SK-N-SH (cell line): ENCODE data around the gene MREG. TPM values are rescaled to one million over a fixed set of nuclear protein-coding genes. Genes with fewer than 3 reads are reported as not detected.

Source experiments
- CTCF ChIA-PET: fragments of 300-600, 350-600 bp; formaldehyde crosslinking; extraction: SDS; loops from one replicate; lab custom pipeline; 2021; lab: Yijun Ruan, JAX
- POLR2A ChIA-PET: fragments of 350-600 bp; sonication (Branson Sonifier 250); formaldehyde crosslinking; extraction: SDS; loops from one replicate; lab custom pipeline; 2020; ENCODE audit warnings: antibody characterized with exemption, inconsistent platforms; lab: Yijun Ruan, JAX
- DNase-seq: peaks from one replicate; pipeline ENCODE4 v3.0.0; 2012
- H2AFZ ChIP-seq: fragments of 200-600 bp; sonication (generic); 2 replicates; pipeline ENCODE4 v1.8.1; 2016; ENCODE audit warnings: antibody characterized with exemption, mild to moderate bottlenecking, low read depth
- H3F3A ChIP-seq: fragments of 200-600 bp; sonication (generic); replicated peaks from 2 replicates; pipeline ENCODE3; 2016; ENCODE audit warnings: antibody characterized with exemption, mild to moderate bottlenecking; ENCODE audit not compliant: insufficient read depth
- H3K27ac ChIP-seq, 2 experiments: fragments of 200-500 bp in 1 of 2; fragments of 200-600 bp in 1 of 2; sonication (Bioruptor generic) in 1 of 2; sonication (generic), shearing (Covaris generic) in 1 of 2; 2 replicates each; pipeline versions ENCODE4 v1.5.1 to v1.6.1; 2014 to 2016; ENCODE audit warnings: low read depth in 2 of 2, inconsistent platforms in 1 of 2, low read length in 1 of 2, mild to moderate bottlenecking in 1 of 2, mixed read lengths in 1 of 2
- H3K27me3 ChIP-seq: fragments of 200-600 bp; sonication (generic), shearing (Covaris generic); 2 replicates; pipeline ENCODE4 v1.6.1; 2016; ENCODE audit warnings: mixed run types; ENCODE audit not compliant: insufficient read depth
- H3K36me3 ChIP-seq, 2 experiments: fragments of 200-500 bp in 1 of 2; fragments of 200-600 bp in 1 of 2; sonication (Bioruptor generic) in 1 of 2; sonication (generic) in 1 of 2; replicated peaks in 1 of 2; 2 replicates each; pipeline versions ENCODE3 to v1.5.1; 2014 to 2016; ENCODE audit warnings: low read length in 1 of 2, mild to moderate bottlenecking in 1 of 2; ENCODE audit not compliant: insufficient read depth in 2 of 2, control insufficient read depth in 1 of 2
- H3K4me1 ChIP-seq, 2 experiments: fragments of 200-500 bp in 1 of 2; fragments of 200-600 bp in 1 of 2; sonication (Bioruptor generic) in 1 of 2; sonication (generic), shearing (Covaris generic) in 1 of 2; 2 replicates each; pipeline versions ENCODE4 v1.5.1 to v1.6.1; 2014 to 2016; ENCODE audit warnings: low read depth in 1 of 2, low read length in 1 of 2, mixed run types in 1 of 2; ENCODE audit not compliant: insufficient read depth in 2 of 2, control insufficient read depth in 1 of 2
- H3K4me2 ChIP-seq: fragments of 200-600 bp; sonication (generic), shearing (Covaris generic); 2 replicates; pipeline ENCODE4 v1.6.1; 2017; ENCODE audit warnings: mixed run types
- H3K4me3 ChIP-seq, 2 experiments: fragments of 200-500 bp in 1 of 2; fragments of 200-600 bp in 1 of 2; sonication (Bioruptor generic) in 1 of 2; sonication (generic), shearing (Covaris generic) in 1 of 2; 2 replicates each; pipeline versions ENCODE4 v1.5.1 to v1.8.1; 2014 to 2016; ENCODE audit warnings: low read depth in 2 of 2, inconsistent platforms in 1 of 2, low read length in 1 of 2, mild to moderate bottlenecking in 1 of 2, mixed read lengths in 1 of 2, moderate library complexity in 1 of 2
- H3K79me2 ChIP-seq: fragments of 200-600 bp; sonication (generic); 2 replicates; pipeline ENCODE4 v1.8.1; 2017; ENCODE audit warnings: mild to moderate bottlenecking; ENCODE audit not compliant: insufficient read depth
- H3K9ac ChIP-seq: fragments of 200-600 bp; sonication (generic); 2 replicates; pipeline ENCODE4 v1.6.1; 2017; ENCODE audit warnings: mixed run types
- H3K9me2 ChIP-seq: fragments of 200-600 bp; sonication (generic); 2 replicates; pipeline ENCODE4 v1.6.1; 2017; ENCODE audit warnings: mixed run types
- H3K9me3 ChIP-seq: fragments of 200-600 bp; sonication (generic); 2 replicates; pipeline ENCODE4 v1.6.1; 2017; ENCODE audit warnings: mixed run types, mild to moderate bottlenecking, moderate library complexity
- H4K20me1 ChIP-seq: fragments of 200-600 bp; sonication (generic); 2 replicates; pipeline ENCODE4 v1.6.1; 2017; ENCODE audit warnings: mild to moderate bottlenecking, mixed run types; ENCODE audit not compliant: insufficient read depth
- CHD2 ChIP-seq: fragments of 150-350 bp; IDR thresholded peaks from 2 replicates; pipeline ENCODE4 v1.6.1; 2018; ENCODE audit warnings: low read length; ENCODE audit not compliant: partially characterized antibody
- ELF1 ChIP-seq: IDR thresholded peaks from 2 replicates; pipeline ENCODE4 v1.4.0; 2012
- FOSL2 ChIP-seq: IDR thresholded peaks from 2 replicates; pipeline ENCODE4 v1.4.0; 2012; ENCODE audit warnings: low read depth, mild to moderate bottlenecking, moderate library complexity, borderline replicate concordance
- FOXM1 ChIP-seq: IDR thresholded peaks from 2 replicates; pipeline ENCODE4 v1.4.0; 2012; ENCODE audit warnings: low read depth, mild to moderate bottlenecking
- GATA2 ChIP-seq: sonication (generic); formaldehyde crosslinking; IDR thresholded peaks from 2 replicates; pipeline ENCODE4 v1.5.0; 2020; ENCODE audit warnings: mild to moderate bottlenecking, missing genetic modification reagents
- JUND ChIP-seq: IDR thresholded peaks from 2 replicates; pipeline ENCODE4 v1.4.0; 2012
- MXI1 ChIP-seq: IDR thresholded peaks from 2 replicates; pipeline ENCODE4 v1.6.1; 2012; ENCODE audit warnings: mild to moderate bottlenecking, low read depth, low read length, improper control_type of control experiment
- NFIC ChIP-seq: IDR thresholded peaks from 2 replicates; pipeline ENCODE4 v1.4.0; 2012; ENCODE audit warnings: borderline replicate concordance
- NRF1 ChIP-seq: IDR thresholded peaks from 2 replicates; pipeline ENCODE4 v1.6.1; 2012; ENCODE audit warnings: low read depth, mild to moderate bottlenecking, low read length
- POLR2AphosphoS5 ChIP-seq: IDR thresholded peaks from 2 replicates; pipeline ENCODE4 v1.6.1; 2012; ENCODE audit warnings: low read depth, low read length
- RCOR1 ChIP-seq: fragments of 150-350 bp; IDR thresholded peaks from 2 replicates; pipeline ENCODE4 v1.6.1; 2017; ENCODE audit warnings: antibody characterized with exemption, low read length
- TCF12 ChIP-seq: IDR thresholded peaks from 2 replicates; pipeline ENCODE4 v1.4.0; 2012
- YY1 ChIP-seq: IDR thresholded peaks from 2 replicates; pipeline ENCODE4 v1.4.0; 2012; ENCODE audit warnings: low read depth, mild to moderate bottlenecking
- WGBS: methylation state at CpG from one replicate; pipeline ENCODE4 v1.1.6; 2017; ENCODE audit warnings: low lambda C conversion rate; 5-methylcytosine and 5-hydroxymethylcytosine counted together
- polyA plus RNA-seq, 3 experiments: library from polyadenylated mRNA; depleted of rRNA; stranded (reverse); fragments of >200 nt; gene quantifications; 2 replicates each; pipeline ENCODE4 v1.2.3, GENCODE V29; 2012
- TF ChIP-seq, protein P1 (sequence below): IDR thresholded peaks from 2 replicates; pipeline ENCODE4 v1.6.1; 2012; ENCODE audit warnings: mild to moderate bottlenecking, low read depth, low read length, moderate library complexity
- TF ChIP-seq, protein P2 (sequence below): IDR thresholded peaks from 2 replicates; pipeline ENCODE4 v1.4.0; 2012; ENCODE audit warnings: low read depth
- TF ChIP-seq, protein P3 (sequence below): IDR thresholded peaks from 2 replicates; pipeline ENCODE4; 2012
- TF ChIP-seq, protein P4 (sequence below): IDR thresholded peaks from 2 replicates; pipeline ENCODE4 v1.4.0; 2012; ENCODE audit warnings: low read depth, borderline replicate concordance

Gene MREG
- polyA plus RNA-seq, 1 of the 3 experiments (the other 2 are of a cell fraction): 2.5 TPM

DNA sequence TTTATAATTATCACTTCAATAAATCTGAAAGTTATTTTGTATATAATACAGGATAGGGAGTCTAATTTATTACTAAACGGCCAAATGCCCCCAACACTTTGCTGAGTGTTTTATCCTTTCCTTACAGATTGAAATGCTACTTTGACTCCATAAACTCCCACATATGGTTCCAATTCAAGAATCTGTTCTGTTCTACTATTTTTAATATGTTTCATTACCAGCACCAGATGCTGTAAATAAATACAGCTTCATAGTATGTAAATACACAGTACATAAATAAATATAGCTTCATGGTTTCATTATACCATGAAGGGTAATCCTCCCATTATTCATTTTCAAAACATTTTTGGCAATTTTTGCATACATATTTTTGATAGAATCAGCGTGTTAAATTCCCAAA is 34.0 kb upstream of the MREG start:
- ChIA-PET POLR2A (no interaction called here), CTCF (interaction anchor here (0.6 to 1.6 kb wide), 2 partner anchors 14 to 22 kb away, joined by 3 to 4 read pairs; no protein-coding TSS in a partner anchor)
- TF ChIP-seq POLR2AphosphoS5: no peak
- no peak for TF ChIP-seq ELF1
- TF ChIP-seq, protein P1, sequence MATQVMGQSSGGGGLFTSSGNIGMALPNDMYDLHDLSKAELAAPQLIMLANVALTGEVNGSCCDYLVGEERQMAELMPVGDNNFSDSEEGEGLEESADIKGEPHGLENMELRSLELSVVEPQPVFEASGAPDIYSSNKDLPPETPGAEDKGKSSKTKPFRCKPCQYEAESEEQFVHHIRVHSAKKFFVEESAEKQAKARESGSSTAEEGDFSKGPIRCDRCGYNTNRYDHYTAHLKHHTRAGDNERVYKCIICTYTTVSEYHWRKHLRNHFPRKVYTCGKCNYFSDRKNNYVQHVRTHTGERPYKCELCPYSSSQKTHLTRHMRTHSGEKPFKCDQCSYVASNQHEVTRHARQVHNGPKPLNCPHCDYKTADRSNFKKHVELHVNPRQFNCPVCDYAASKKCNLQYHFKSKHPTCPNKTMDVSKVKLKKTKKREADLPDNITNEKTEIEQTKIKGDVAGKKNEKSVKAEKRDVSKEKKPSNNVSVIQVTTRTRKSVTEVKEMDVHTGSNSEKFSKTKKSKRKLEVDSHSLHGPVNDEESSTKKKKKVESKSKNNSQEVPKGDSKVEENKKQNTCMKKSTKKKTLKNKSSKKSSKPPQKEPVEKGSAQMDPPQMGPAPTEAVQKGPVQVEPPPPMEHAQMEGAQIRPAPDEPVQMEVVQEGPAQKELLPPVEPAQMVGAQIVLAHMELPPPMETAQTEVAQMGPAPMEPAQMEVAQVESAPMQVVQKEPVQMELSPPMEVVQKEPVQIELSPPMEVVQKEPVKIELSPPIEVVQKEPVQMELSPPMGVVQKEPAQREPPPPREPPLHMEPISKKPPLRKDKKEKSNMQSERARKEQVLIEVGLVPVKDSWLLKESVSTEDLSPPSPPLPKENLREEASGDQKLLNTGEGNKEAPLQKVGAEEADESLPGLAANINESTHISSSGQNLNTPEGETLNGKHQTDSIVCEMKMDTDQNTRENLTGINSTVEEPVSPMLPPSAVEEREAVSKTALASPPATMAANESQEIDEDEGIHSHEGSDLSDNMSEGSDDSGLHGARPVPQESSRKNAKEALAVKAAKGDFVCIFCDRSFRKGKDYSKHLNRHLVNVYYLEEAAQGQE: no peak
- no peak for TF ChIP-seq NFIC
- no peak for TF ChIP-seq YY1
- TF ChIP-seq CHD2: no peak
- no peak for TF ChIP-seq NRF1
- TF ChIP-seq GATA2 (CRISPR knock-in tag): no peak
- no peak for TF ChIP-seq FOSL2
- TF ChIP-seq, protein P2, sequence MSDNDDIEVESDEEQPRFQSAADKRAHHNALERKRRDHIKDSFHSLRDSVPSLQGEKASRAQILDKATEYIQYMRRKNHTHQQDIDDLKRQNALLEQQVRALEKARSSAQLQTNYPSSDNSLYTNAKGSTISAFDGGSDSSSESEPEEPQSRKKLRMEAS: no peak
- no peak for TF ChIP-seq FOXM1
- TF ChIP-seq JUND: no peak
- no peak for TF ChIP-seq TCF12
- no peak for TF ChIP-seq RCOR1
- TF ChIP-seq, protein P3, sequence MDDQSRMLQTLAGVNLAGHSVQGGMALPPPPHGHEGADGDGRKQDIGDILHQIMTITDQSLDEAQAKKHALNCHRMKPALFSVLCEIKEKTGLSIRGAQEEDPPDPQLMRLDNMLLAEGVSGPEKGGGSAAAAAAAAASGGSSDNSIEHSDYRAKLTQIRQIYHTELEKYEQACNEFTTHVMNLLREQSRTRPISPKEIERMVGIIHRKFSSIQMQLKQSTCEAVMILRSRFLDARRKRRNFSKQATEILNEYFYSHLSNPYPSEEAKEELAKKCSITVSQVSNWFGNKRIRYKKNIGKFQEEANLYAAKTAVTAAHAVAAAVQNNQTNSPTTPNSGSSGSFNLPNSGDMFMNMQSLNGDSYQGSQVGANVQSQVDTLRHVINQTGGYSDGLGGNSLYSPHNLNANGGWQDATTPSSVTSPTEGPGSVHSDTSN: no peak
- no peak for TF ChIP-seq MXI1
- TF ChIP-seq, protein P4, sequence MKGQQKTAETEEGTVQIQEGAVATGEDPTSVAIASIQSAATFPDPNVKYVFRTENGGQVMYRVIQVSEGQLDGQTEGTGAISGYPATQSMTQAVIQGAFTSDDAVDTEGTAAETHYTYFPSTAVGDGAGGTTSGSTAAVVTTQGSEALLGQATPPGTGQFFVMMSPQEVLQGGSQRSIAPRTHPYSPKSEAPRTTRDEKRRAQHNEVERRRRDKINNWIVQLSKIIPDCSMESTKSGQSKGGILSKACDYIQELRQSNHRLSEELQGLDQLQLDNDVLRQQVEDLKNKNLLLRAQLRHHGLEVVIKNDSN: no peak
- Histone ChIP-seq H3K4me1 (no peaks in the 10 kb centered on the region), H3K27ac (no peak overlapping the region), H3K36me3 (peaks cover 0 to 17% of the 10 kb centered on the region in 2 experiments), H3K9ac (no peak overlapping the region), H2AFZ (no peak overlapping the region), H4K20me1 (no peaks in the 10 kb centered on the region), H3K79me2 (no peaks in the 10 kb centered on the region), H3K4me3 (no peak overlapping the region), H3F3A (no peaks in the 10 kb centered on the region), H3K9me3 (no peaks in the 10 kb centered on the region), H3K4me2 (no peak overlapping the region), H3K27me3 (no peaks in the 10 kb centered on the region), H3K9me2 (no peaks in the 10 kb centered on the region)
- 85% methylated on average over 2 of the region's 2 CpGs for WGBS
- DNase-seq: no peak
